ENCODE data around the gene NFATC3. TPM values are rescaled to one million over a fixed set of nuclear protein-coding genes. Genes with fewer than 3 reads are reported as not detected.
A peak's percentile ranks its signal among the peaks of the same experiment; 100 is the strongest.

NFATC3 gene
- total RNA-seq, 4 donors from 2014 or later, result 67.7 to 107 (median 71.7) TPM

GRCh38 chr16:68276223-68276622, 191.1 kb downstream of the NFATC3 start:
- Histone ChIP-seq H3K4me1 (peaks cover 56 to 94% of the 10 kb centered on the region in 2 donors), H3K9me3 (no peaks in the 10 kb centered on the region), H3K27me3 (no peaks in the 10 kb centered on the region), H3K27ac (peak overlapping the region; percentile 91 to 95 (median 93)), H3K36me3 (peaks cover 12 to 17% of the 10 kb centered on the region in 2 donors), H3K4me3 (replicated peaks in 1 of 3) (no peak overlapping the region)
- intact Hi-C loops (cut with DNase I), result no loop called here
- peak in 1 of 6 experiments; percentile 17 for TF ChIP-seq CTCF (IDR thresholded peaks at IDR 0.05)
- no peak for TF ChIP-seq POLR2A (IDR thresholded peaks at IDR 0.05)
- WGBS, 2 donors, result 41 to 46% methylated on average over 3 of the region's 3 CpGs
- DNase-seq, result no peak

Small RNA genes within 50 kb of the gene (microRNA-seq; reads per million reads assigned to microRNA genes)
- gene MIR6773, result not detected

Small RNA genes within 50 kb of the gene (small RNA-seq; reads per million reads assigned to genes)
- gene RF00019, result not detected
- gene RF00554, result not detected

Other genes with a start within 250 kb of the NFATC3 start
- 10 to 100 TPM; 53.5 to 79.0 (median 67.8) TPM for gene THAP11, start 243.1 kb upstream of the NFATC3 start, total RNA-seq
- 100 to 1,000 TPM in 1 of 4 donors, 10 to 100 TPM in 3; 31.6 to 153 (median 58.4) TPM for gene NUTF2, start 238.4 kb upstream of the NFATC3 start, total RNA-seq
- gene CENPT, start 237.7 kb upstream of the NFATC3 start, total RNA-seq, result 10 to 100 TPM; 15.7 to 43.8 (median 26.2) TPM
- gene EDC4, start 212.3 kb upstream of the NFATC3 start, total RNA-seq, result 10 to 100 TPM; 31.4 to 68.2 (median 41.2) TPM
- 1 to 10 TPM in 1 of 4 donors, not detected in 3; 2.0 TPM for gene NRN1L, start 200.5 kb upstream of the NFATC3 start, total RNA-seq
- gene PSKH1, start 192.1 kb upstream of the NFATC3 start, total RNA-seq, result 10 to 100 TPM; 20.3 to 35.7 (median 28.8) TPM
- under 1 TPM in 2 of 4 donors, not detected in 2; 0.34 to 0.94 TPM for gene CTRL, start 153.5 kb upstream of the NFATC3 start, total RNA-seq
- 10 to 100 TPM; 22.9 to 39.7 (median 32.5) TPM for gene PSMB10, start 148.5 kb upstream of the NFATC3 start, total RNA-seq
- gene LCAT, start 141.2 kb upstream of the NFATC3 start, total RNA-seq, result 10 to 100 TPM in 3 of 4 donors, 1 to 10 TPM in 1; 9.9 to 16.4 (median 13.4) TPM
- gene SLC12A4, start 116.7 kb upstream of the NFATC3 start, total RNA-seq, result 10 to 100 TPM; 47.0 to 65.1 (median 51.7) TPM
- under 1 TPM in 2 of 4 donors, not detected in 2; 0.11 to 0.40 TPM for gene DPEP3, start 104.9 kb upstream of the NFATC3 start, total RNA-seq
- gene DPEP2, start 85.9 kb upstream of the NFATC3 start, total RNA-seq, result 1 to 10 TPM in 3 of 4 donors, under 1 TPM in 1; 0.22 to 2.5 (median 2.1) TPM
- not detected for gene DPEP2NB, start 69.5 kb upstream of the NFATC3 start, total RNA-seq
- gene DDX28, start 62.1 kb upstream of the NFATC3 start, total RNA-seq, result 10 to 100 TPM in 1 of 4 donors, 1 to 10 TPM in 3; 4.2 to 10.0 (median 6.6) TPM
- 10 to 100 TPM; 10.0 to 14.1 (median 12.9) TPM for gene DUS2, start 62.1 kb upstream of the NFATC3 start, total RNA-seq
- 10 to 100 TPM; 42.9 to 86.9 (median 50.5) TPM for gene ESRP2, start 150.8 kb downstream of the NFATC3 start, total RNA-seq
- gene PLA2G15, start 160.0 kb downstream of the NFATC3 start, total RNA-seq, result 10 to 100 TPM; 20.8 to 40.3 (median 38.4) TPM
- 100 to 1,000 TPM in 1 of 4 donors, 10 to 100 TPM in 3; 73.1 to 116 (median 85.7) TPM for gene SLC7A6, start 179.2 kb downstream of the NFATC3 start, total RNA-seq
- gene SLC7A6OS, start 225.6 kb downstream of the NFATC3 start, total RNA-seq, result 10 to 100 TPM; 13.4 to 25.8 (median 18.7) TPM
- 10 to 100 TPM; 41.7 to 57.0 (median 46.9) TPM for gene PRMT7, start 225.6 kb downstream of the NFATC3 start, total RNA-seq